Endometrial microvascular endothelial cells (primary cell): ENCODE measurements around the gene KPNA2. TPM values are rescaled to one million over a fixed set of nuclear protein-coding genes. Genes with fewer than 3 reads are reported as not detected.
"Not testable (repeated sequence)": the region's sequence is repeated elsewhere in the genome, so short reads cannot be mapped to it uniquely, and the experiment has no call there.

Source experiments
- in situ Hi-C: cut with HindIII; loops from 2 replicates; pipeline ENCODE4 v1.10.0; 2017; ENCODE audit warnings: low sequenced_read_pairs, low pct_unique_long_range_greater_than_20kb; ENCODE audit errors: inconsistent ontology term
- total RNA-seq: library from RNA; depleted of rRNA; stranded (reverse); fragments of >200 nt; gene quantifications from one replicate; pipeline ENCODE4 v1.2.3, GENCODE V29; 2015; ENCODE audit errors: inconsistent ontology term

Gene KPNA2
- total RNA-seq, 1 donor from 2014 or later: 322 TPM

- in situ Hi-C loops: no loop called here
Measured at GRCh38 chr17:68052810-68053209, 17.3 kb downstream of the KPNA2 start.

- in situ Hi-C loops: no loop called here
Measured at GRCh38 chr17:68053231-68054013, 17.9 kb downstream of the KPNA2 start.

GRCh38 chr17:68054296-68054900 is 18.9 kb downstream of the KPNA2 start:
- in situ Hi-C loops: no loop called here

- in situ Hi-C loops: no loop called here
Measured at GRCh38 chr17:68057531-68057952, 22.0 kb downstream of the KPNA2 start.

GRCh38 chr17:68060336-68060735 is 24.8 kb downstream of the KPNA2 start:
- in situ Hi-C loops: no loop called here

GRCh38 chr17:68061512-68062313 is 26.2 kb downstream of the KPNA2 start:
- in situ Hi-C loops: no loop called here

- in situ Hi-C loops: not testable (repeated sequence)
Measured at GRCh38 chr17:68065366-68065765, 29.8 kb downstream of the KPNA2 start.

GRCh38 chr17:68068512-68068911 is 33.0 kb downstream of the KPNA2 start:
- in situ Hi-C loops: not testable (repeated sequence)

- in situ Hi-C loops: not testable (repeated sequence)
Measured at GRCh38 chr17:68070582-68071444, 35.3 kb downstream of the KPNA2 start.

GRCh38 chr17:68074279-68074678 is 38.7 kb downstream of the KPNA2 start:
- in situ Hi-C loops: no loop called here

GRCh38 chr17:68075953-68076607 is 40.5 kb downstream of the KPNA2 start:
- in situ Hi-C loops: not testable (repeated sequence)

- in situ Hi-C loops: not testable (repeated sequence)
Measured at GRCh38 chr17:68077498-68077897, 42.0 kb downstream of the KPNA2 start.

- in situ Hi-C loops: no loop called here
Measured at GRCh38 chr17:68080411-68081150, 45.0 kb downstream of the KPNA2 start.

- in situ Hi-C loops: not testable (repeated sequence)
Measured at GRCh38 chr17:68081305-68082265, 46.0 kb downstream of the KPNA2 start.

GRCh38 chr17:68085771-68086381 is 50.3 kb downstream of the KPNA2 start:
- in situ Hi-C loops: no loop called here

- in situ Hi-C loops: not testable (repeated sequence)
Measured at GRCh38 chr17:68086666-68087065, 51.1 kb downstream of the KPNA2 start.
